ENCODE measurements around the gene ARHGAP22.
A peak's percentile ranks its signal among the peaks of the same experiment; 100 is the strongest.
"Not testable (repeated sequence)": the region's sequence is repeated elsewhere in the genome, so short reads cannot be mapped to it uniquely, and the experiment has no call there.

ARHGAP22 gene

DNA sequence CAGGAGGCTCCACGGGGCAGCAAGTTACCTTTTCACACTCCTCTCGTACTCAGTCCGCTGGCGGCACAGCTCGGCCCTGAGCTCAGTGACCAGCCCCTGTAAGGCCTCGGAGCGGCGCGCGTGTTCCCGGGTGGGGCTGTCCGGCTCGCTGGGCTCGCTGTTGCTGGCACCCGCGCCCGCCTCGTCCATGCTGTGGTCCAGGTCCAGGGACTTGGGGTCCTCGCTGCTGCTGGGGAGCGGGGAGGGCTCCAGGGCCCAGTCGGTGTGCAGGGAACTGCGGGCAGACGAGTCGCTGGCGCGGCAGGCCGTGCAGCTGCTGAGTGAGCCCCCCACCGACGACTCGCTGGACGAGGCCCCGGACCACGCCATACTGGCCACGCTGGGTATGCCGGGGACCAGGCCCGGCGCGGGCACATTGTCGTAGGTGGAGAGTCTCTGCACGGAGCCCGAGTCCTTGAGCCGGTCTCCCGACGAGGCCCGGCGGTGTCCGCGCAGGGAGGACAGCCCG lies 154.6 kb downstream of the ARHGAP22 start:
- no peak for DNase-seq (ENCODE audit: low spot score)

DNA sequence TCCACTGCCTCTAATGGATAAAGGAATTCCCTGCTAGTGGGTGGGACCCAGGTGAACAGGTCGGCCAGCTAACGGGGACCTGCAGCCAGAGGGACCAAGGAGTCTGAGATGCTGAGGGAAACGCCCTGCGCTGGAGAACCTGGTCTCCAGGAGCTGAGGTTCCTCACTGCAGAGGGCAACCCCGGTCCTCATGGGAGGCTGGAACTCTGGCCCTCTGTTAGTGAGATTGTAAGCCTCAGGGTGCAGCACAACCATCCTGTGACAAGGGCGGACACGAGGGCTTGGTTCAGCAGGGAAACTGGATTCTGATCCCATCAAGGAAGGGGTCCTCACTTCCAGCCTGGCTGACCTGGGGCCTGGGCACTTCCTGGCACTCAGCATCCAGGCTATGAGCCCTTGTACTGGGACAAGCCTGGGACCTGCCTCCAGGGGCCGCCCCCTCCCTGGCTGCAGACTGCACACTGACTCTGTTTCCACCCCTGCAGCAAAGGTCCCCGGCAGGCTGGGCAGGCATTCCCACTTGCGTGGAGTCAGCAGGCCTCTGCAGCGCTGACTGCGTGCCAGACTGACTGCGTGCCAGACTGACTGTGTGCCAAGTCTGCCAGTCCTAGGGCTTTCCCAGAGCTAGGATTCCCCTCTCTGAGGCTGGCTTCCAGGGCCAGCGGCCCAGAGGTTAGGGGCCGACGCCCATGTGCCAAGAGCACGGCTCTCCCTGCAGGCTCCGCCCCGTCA lies 155.2 kb downstream of the ARHGAP22 start:
- DNase-seq (ENCODE audit: low spot score): peak; percentile 52

DNA sequence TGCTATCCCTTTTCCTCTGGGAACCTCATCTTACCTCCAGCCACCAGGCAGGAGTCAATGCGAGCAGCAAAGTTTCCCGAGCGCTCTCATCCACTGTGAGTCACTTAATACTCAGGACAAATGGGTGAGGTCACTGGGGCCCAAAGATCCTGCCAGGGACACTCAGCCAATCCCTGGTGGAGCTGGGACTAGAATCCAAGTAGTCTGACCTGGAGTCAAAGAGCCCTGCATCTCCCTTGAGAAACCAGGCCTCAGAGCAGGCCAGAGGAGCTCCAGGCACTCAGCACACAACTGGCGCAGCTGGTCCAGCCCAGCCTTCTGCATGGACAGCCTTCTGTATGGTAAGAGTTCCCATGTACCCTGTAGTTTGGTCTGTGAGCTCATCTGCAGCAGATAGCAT lies 156.1 kb downstream of the ARHGAP22 start:
- no peak for DNase-seq (ENCODE audit: low spot score)

GRCh38 chr10:48447356-48448215 lies 157.3 kb downstream of the ARHGAP22 start:
- no peak for DNase-seq (ENCODE audit: low spot score)

DNA sequence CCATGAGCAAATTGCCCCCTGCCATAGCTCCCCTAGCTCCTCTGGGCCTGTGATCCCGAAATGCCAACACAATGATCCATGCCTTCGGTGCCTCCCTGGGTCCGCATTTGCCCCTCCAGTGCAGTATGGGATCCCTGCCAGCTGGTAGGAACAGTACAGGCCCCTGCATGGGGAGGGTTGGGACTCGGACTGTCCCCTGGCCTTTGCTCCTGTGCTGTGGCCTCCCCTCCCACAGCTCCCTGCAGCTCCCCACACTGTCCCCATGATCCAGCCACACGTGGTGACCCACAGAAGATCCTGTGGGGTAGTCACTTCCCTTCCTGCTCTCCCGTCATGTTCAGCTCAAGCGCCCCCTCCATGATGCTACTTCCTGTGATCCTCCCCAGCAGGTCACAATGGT lies 158.1 kb downstream of the ARHGAP22 start:
- no peak for DNase-seq (ENCODE audit: low spot score)

- no peak for DNase-seq (ENCODE audit: low spot score)
These were observed 158.9 kb downstream of the ARHGAP22 start for GRCh38 chr10:48445932-48446331.

DNA sequence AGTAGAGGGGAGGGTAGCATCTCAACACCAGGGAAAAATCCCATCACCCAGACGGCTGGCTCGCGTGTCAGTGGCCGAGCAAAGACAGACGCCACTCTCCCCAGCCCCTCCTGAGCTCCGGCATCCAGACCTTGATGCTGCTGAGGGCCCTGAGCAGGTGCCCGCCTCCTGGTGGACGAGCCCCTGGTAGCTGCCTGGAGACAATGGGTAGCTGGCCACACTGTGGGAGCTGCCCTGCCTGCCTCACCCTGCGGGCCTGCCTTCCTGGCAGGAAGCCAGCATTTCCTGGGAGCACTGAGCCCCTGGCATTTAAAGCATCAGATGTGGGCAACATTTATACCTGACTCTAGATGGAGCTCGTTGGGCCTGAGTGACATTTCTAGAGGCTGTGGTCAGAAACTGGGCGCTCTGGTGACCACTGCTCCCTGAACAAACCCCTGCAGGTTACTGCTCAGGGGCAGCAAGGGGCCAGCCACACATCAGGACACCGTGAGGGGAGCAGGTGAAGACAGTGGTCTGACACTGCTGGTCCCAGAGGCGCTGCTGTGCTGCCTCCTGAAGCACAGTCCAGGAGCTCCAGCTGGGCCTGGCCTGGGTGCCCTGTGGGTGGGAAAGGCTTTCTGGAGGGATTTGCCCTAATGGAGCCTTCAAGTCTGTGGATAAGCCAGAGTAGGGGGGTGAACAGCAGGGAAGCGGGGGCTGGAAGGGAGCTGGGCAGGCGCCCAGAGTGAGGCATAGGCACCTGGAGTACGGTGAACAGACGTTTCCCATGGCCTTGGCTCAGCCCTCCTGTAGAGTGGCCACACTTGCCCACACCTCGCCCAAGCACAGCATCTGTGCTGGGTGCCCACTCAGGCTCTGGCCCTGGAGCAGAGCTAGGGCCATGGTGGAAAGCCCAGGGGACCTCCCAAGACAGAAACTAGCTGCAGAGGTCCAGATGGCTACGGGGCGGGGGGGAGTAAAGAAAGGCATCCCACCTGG lies 159.7 kb downstream of the ARHGAP22 start:
- no peak for DNase-seq (ENCODE audit: low spot score)

GRCh38 chr10:48444266-48444665 lies 160.6 kb downstream of the ARHGAP22 start:
- DNase-seq (ENCODE audit: low spot score): peak; percentile 10

- DNase-seq (ENCODE audit: low spot score): no peak
These were observed 162.1 kb downstream of the ARHGAP22 start for GRCh38 chr10:48442809-48443177.

DNA sequence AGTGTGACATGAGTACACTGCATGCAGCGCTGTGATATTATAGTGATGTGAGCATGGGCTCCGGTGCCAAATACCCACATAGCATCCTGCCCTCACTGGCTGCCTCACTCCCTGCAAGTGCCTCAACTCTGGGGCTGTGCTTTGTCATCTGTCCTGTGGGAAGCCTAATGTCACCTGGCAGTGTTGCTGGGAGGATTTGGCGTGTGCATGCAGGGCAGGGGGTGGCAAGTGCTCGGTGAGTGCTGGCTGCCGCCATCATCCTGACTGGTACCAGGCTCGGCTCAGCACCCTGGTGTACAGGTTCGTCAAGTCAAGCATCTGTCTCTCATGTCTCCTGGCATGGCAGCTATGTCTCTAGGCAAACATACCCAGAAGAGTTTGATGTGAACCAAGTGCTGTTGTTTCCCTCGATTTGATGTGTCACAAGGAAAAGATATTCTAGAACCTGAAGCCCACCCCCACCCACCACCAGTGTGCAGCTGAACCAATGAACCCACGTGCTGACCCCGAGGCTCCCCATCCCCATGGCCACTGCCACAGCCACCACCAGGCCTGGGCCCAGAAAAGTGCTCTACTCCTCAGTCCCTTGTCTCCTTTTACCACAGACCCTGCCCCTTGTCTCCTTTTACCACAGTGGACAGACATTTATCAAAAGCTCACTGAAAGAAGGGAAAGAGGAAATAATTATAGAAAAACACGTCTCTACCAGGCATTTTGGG lies 162.6 kb downstream of the ARHGAP22 start:
- no peak for DNase-seq (ENCODE audit: low spot score)

- DNase-seq (ENCODE audit: low spot score): no peak
These were observed 164.1 kb downstream of the ARHGAP22 start for GRCh38 chr10:48440771-48441170.

- no peak for DNase-seq (ENCODE audit: low spot score)
These were observed 165.3 kb downstream of the ARHGAP22 start for GRCh38 chr10:48439581-48440041.

DNA sequence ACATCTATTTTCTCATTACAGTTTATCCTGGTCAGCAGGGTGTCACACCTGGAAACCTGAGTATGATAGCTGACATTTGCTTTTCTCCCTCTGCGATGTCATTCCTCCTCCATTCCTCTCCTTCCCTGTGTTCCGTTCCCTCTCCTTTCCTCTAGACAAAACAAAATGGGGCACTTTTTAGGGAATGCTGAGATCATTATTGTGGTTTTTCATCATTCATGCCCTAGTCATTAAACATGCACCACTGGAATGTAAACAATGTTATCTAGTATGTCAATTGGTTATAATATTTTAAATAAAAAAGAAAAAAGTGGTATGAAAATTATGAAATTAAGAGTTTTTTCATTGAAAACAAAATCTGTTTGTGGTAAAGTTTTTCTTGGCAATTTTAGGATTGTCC lies 165.8 kb downstream of the ARHGAP22 start:
- no peak for DNase-seq (ENCODE audit: low spot score)

DNA sequence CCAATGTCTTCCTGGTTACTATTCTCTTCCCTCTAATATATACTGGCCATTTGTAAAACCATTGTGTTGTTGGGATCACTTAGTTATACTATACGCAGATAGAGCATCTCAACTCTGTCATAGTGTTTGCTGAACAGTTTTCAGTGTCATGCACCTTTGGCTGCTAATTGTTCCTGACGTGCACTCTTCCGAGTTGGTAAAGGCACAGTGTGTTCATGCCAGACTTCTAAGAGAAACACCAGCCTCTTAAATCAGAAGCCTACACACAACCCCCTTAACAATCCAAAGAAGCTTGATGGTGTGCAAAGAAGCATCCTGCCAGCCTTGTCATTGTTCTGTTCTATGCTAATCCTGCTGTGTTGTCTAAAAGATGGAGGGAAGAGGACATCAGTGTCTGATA lies 167.3 kb downstream of the ARHGAP22 start:
- DNase-seq (ENCODE audit: low spot score): no peak

DNA sequence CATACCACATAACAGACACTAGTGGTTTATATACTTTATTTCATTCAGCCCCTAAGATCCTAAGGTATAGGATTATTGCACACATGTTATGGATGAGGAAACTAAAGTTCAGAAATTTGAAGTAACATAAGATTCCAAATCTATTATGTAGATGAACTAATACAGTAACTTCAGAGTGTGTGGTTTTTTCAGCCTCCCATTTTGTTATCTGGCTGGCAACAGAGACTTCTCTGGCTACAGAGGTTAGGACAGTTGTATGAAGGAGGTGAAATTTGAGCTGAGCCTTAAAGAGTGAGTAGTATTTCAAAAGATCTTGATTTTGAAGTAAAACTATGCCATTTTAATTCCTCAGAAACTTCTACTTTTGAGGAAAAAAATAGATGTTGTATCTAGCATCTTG lies 173.0 kb downstream of the ARHGAP22 start:
- DNase-seq (ENCODE audit: low spot score): no peak

GRCh38 chr10:48430402-48430993 lies 174.4 kb downstream of the ARHGAP22 start:
- no peak for DNase-seq (ENCODE audit: low spot score)

GRCh38 chr10:48429309-48429708 lies 175.6 kb downstream of the ARHGAP22 start:
- no peak for DNase-seq (ENCODE audit: low spot score)

DNA sequence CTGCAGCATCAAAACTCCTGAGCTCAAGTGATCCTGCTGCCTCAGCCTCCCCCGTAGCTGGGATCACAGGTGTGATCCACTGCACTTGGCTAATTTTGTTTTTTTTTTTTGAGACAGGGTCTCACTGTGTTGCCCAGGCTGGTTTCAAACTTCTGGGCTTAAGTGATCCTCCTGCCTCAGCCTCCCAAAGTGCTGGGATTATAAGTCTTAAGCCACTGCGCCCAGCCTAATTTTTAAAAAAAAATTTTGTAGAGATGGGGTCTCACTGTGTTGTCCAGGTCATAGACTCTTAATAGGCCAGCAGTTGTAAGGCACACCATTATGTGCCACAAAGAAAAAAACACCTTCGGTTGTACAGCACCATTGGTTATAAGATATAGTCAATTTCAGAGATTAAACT lies 176.0 kb downstream of the ARHGAP22 start:
- DNase-seq (ENCODE audit: low spot score): no peak

DNA sequence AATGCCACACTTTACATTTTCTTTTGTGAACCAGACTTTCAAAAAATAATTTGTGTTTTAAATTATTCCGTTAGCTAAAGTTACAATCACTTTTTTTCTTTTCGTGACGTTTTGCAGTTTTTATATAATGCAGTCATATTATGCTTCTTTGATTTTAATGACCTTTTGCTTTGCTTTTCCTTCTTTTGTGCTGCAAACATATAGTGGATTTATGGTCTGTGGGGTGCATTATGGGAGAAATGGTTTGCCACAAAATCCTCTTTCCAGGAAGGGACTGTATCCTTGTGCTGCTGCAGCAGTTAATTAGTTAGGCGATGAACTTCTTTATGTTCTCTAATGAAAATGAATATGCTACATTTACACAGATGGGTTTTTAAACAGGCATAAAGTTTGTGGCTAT lies 181.0 kb downstream of the ARHGAP22 start:
- no peak for DNase-seq (ENCODE audit: low spot score)

GRCh38 chr10:48421862-48422261 lies 183.0 kb downstream of the ARHGAP22 start:
- DNase-seq (ENCODE audit: low spot score): not testable (repeated sequence)

DNA sequence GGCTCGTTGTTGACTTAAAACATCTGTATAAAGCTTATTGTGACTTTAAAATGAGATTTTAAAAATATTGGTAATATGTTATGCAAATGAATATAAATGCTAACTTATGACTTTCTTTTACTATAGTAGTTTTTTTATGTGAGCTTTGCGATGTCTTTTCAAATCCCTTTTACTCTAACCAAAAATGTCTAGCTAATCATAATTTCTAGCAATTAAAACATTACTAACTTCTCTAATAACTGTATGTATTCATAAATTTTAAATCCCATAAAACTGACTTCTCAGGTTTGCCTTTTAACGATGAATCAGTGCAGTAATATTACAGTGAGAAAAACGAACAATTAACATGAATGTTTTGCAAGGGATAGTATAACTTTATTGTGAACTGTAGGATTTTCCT lies 185.2 kb downstream of the ARHGAP22 start:
- DNase-seq (ENCODE audit: low spot score): no peak

Measured in cerebellar cortex (tissue), 1 donor.